Measurements from ENCODE around the gene SLCO2A1.

SLCO2A1 gene

DNA sequence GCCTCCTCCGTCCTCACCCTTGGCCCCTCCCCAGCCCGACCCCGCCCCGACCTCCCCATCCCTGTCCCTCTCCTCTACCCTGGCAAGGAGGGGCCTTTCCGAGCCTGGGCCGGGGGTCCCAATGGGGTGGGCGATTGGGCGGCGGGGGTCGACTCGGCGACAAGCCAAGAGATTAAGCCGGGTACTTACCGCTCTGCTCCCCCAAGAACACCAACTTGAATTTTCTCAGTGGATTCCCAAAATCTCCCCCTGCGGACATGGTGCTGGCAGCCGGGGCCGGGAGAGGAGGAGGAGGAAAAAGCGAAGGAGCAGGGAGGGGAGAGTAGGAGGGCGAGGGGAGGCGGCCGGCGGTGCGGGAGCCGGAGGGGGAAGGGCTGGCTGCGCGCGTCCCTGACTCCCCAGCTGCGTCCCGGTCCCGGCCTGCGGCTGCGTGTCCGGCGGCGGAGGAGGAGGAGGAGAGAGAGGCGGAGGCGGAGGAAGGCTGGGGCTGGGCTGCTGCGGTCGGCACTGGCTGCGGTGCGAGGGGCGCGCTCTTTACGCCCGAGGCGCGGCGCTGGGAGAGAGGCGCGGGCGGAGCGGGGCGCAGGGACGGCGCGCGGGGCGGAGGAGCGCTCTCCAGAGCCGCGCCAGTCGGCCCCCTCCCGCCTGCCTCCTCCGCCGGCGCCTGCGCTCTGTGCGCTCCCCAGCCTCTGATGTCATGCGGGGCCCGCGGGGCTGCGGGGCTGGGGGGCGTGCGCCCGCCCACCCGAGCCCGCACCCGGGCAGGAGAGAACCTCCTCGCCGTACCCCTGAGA lies 134.3 kb downstream of the SLCO2A1 start, which contains the start of gene RAB6B:
Gene RAB6B (minus strand): TSS at position 675 of the 794 bp plus-strand sequence. CDS start 416 bp downstream, at position 259.
- no peak for DNase-seq

DNA sequence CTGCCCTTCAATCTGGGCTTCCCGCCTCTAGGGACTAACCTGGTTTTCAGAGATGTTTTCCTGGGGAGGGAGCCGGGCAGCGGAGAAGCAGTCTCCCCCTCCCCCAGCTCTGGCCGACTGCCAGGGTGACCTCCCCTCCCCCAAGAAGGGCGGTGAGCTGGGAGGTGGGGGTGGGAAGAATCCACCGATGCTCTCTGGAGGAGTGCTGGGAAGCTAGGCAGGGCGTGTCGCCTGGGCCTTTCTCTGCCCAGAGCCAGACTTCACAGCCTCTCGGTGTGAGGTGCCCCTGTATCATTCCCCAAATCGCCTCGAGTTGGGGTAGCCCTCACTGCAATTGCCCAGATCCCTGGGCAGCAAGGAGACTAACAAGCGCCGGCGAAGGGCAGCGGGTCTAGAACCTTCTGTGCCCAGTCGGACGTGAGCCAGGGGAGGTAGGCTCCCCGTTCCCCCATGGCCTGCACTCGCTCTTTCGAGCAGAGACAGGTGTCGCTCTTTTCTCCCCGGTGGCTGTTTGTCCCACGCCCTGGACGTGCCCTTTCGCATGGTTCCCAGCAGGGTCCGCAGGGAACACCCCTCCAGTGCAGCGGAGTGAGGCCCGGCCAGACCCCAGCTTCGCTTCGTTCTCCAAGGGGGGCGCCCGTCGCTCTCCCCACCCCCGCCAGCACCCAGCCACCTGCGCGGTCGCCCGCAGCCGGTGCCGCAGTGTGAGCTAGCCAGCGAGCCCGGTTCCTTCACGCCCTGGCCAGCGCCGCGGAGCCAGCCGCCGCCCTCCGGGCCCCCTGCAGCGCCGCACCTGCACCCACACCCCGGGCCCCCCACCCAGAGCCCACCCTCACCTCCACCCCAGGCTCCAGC lies 135.1 kb downstream of the SLCO2A1 start:
- DNase-seq: no peak

- no peak for DNase-seq
Observed at GRCh38 chr3:133893683-133894352, 135.9 kb downstream of the SLCO2A1 start.

GRCh38 chr3:133892541-133893231 lies 137.0 kb downstream of the SLCO2A1 start:
- DNase-seq: no peak

- DNase-seq: no peak
Observed at GRCh38 chr3:133891662-133892378, 137.9 kb downstream of the SLCO2A1 start.

DNA sequence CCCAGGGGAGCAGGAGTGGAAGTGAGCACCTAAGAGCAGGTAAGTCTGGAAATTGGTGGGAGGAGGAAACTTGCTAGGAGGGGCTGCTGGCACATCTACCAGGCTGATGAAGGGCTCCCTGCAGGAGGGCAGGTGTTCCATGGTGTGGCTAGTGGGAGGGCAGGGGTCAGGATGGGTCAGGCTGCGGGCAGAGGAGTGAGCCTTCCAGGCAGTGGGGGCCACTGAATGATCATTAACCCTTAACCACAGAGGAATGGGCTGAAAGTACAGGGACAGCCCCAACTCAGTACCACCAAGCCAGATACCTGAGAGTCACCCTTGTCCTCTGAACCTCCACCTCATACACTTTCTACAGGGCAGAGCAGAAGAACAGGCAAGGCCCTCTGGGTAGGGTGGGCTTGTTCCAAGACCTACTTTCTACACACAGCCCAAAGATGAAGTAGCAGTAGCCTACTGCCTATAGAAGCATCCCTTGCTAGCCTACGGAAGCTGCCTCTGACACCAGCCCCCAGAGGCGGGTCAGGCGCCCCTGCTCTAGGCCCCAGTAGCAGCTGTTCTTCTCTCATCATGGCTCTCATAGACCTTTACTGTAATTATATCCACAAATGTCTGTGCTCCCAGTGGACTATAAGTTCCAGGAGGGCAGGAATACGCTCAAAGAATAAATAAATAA lies 138.6 kb downstream of the SLCO2A1 start:
- no peak for DNase-seq

DNA sequence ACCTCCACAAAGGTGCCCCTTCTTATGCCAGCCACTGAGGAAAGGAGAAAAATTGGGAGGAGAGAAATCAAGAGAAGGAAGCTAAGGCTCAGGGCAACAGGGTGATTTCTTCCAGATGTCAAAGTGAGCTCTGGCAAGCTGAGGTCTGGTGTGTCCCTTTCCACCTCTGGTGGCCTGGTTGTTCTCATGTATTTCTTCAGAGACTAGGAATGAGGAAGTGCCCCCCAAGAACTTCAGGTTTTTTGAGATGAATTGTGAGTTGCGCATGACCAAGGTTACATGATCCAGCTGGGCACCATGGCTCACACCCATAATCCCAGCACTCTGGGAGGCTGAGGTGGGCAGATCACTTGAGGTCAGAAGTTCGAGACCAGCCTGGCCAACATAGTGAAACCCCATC lies 139.7 kb downstream of the SLCO2A1 start:
- no peak for DNase-seq

DNA sequence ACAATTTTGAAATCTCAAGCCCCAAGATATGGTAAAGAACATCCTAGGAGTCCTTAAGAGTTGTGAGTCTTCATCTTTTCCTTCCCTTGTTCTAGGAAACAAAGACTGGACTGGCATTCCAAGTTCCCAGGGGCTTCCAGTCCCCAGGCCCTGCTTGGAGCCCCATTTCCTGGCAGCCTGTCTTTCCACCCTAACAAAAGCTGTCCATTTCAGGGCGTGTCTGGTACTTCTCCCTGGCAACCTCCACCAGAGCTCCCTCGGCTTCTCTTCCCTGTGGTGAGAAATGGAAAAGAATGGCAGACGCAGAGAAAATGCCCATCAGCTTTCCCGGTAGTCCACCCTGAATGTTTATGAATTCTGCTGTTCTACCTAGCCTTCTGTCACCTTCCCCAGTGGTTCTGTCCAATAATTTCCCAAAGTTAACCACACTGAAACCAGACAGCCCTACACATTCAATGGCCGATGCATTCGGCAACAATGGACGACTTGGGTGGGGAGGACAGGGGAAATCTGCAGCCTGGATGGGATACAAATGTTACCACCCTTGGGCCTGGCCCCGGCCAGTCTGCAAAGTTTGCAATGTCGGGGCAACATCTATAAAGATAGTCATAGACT lies 140.9 kb downstream of the SLCO2A1 start:
- DNase-seq: no peak

DNA sequence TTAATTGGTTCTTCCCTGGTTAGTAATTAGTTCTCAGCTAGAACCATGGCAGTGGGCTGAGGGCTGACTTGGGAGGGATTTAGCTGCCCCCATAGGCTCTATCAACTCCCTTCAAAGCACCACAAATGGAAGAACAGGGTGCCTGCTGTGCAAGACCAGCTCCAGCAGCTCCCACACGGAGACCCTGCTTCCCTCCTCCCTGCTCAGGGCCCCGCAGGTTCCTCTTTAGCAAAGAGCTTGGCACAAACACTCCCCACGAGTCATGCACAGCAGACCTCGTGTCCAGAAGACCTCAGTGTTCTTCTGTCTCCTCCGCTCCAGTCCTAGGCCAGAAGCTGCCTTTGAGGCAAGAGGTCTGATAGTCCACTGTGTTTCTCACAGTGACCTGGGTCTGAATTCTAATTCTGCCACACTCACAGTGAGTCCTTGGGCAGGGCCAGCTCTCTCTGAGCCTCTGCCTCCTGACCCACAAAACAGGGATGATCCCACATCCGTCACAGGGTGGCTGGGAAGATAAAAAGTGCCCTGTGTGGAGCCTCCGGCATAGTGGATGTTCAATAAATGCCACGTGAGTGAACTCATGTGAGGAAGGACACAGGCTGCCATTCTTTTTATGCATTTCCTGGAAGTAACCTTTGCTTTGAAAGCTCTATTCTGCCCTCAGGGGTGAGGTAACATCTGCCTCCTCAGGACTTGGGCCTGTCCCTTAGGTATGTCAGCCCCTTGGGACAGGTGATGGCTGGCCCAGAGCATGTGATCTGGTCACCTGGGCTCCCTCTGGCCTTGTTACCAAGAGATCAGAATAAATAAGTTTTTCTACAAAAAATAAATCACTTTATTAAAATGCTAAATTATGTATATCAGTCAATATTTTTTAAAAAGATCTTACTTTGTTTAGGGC lies 141.7 kb downstream of the SLCO2A1 start:
- DNase-seq: no peak

GRCh38 chr3:133887074-133887802 lies 142.5 kb downstream of the SLCO2A1 start:
- DNase-seq: no peak

GRCh38 chr3:133886031-133886722 lies 143.5 kb downstream of the SLCO2A1 start:
- no peak for DNase-seq

DNA sequence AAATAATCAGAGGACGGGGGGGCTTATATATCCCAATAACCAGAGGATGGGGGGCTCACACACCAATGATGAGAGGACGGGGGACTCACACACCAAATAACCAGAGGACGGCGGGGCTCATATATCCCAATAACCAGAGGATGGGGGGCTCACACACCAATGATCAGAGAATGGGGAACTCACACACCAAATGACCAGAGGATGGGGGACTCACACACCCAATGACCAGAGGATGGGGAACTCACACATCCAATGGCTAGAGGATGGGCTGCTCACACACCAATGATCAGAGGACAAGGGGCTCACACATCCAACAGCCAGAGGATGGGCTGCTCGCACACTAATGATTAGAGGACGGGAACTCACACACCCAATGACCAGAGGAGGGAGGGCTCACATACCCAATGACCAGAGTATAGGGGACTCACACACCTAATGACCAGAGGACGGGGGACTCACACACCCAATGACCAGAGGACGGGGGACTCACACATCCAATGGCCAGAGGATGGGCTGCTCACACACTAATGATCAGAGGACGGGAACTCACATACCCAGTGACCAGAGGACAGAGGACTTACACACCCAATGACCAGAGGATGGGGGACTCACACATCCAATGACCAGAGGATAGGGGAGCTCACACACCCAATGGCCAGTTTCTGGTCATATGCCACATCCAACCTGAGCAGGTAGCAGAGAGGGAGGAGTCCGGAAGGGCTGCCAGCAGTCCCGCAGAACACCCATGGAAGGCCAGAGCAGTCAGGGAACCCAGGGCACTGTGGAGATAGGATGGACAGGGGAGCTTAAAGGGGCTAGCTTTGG lies 144.6 kb downstream of the SLCO2A1 start:
- DNase-seq: no peak

GRCh38 chr3:133884054-133884886 lies 145.5 kb downstream of the SLCO2A1 start:
- no peak for DNase-seq

DNA sequence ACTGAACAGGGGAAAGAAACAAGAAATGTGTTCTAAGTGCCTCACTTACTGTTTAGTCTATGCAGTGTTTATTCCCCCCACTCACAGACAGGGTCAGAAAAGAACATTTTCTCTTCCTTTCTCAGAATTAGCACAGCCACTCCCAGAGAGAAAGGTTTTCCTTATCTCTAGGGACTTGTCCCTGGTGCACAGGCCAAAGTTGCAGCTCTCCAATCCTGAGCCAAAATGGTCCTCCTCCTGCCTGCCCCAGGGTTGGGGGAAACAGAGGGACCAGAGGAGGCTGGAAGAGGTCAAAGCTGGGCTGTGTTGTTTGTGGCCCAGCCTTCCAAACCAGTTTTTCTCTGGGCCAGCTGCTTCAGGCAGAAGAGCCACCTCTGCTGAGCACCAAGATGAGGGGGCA lies 146.1 kb downstream of the SLCO2A1 start:
- no peak for DNase-seq

- DNase-seq: peak; percentile 20
Observed at GRCh38 chr3:133882986-133883586, 146.6 kb downstream of the SLCO2A1 start.
